HL-60 (cell line): ENCODE results near the gene PACSIN1.

Source experiments
- DNase-seq, 2 experiments: peaks; one replicate each; pipeline ENCODE4 v3.0.0-alpha.2; 2010 to 2020; ENCODE audit warnings: low read depth in 1 of 2, low spot score in 1 of 2
- H3K27ac ChIP-seq: fragments of 250-450 bp; sonication (Bioruptor Pico); replicated peaks from 2 replicates; pipeline ENCODE4 v1.5.1; 2020; ENCODE audit warnings: mild to moderate bottlenecking, moderate library complexity
- H3K27me3 ChIP-seq: fragments of 250-450 bp; sonication (Bioruptor Pico); 2 replicates; pipeline ENCODE4 v1.5.1; 2021; ENCODE audit warnings: mild to moderate bottlenecking, moderate library complexity; ENCODE audit not compliant: insufficient read depth, poor library complexity, severe bottlenecking
- H3K4me3 ChIP-seq: replicated peaks from 2 replicates; pipeline ENCODE4 v1.5.1; 2011; ENCODE audit warnings: mild to moderate bottlenecking, control low read depth, low read length; ENCODE audit not compliant: insufficient read depth
- CTCF ChIP-seq: IDR thresholded peaks from one replicate; pipeline ENCODE4 v1.5.1; 2011; ENCODE audit warnings: low read length, control low read depth, inconsistent platforms; ENCODE audit not compliant: insufficient read depth
- GABPA ChIP-seq: IDR thresholded peaks from 2 replicates; pipeline ENCODE4 v1.6.1; 2012; ENCODE audit warnings: low read depth
- POLR2AphosphoS5 ChIP-seq: IDR thresholded peaks from 2 replicates; pipeline ENCODE4 v1.6.1; 2012; ENCODE audit warnings: low read depth
- REST ChIP-seq: IDR thresholded peaks from 2 replicates; pipeline ENCODE4 v1.6.1; 2012; ENCODE audit warnings: low read depth; ENCODE audit not compliant: insufficient replicate concordance
- SPI1 ChIP-seq: IDR thresholded peaks from 2 replicates; pipeline ENCODE4 v1.6.1; 2012; ENCODE audit warnings: low read depth, mild to moderate bottlenecking, borderline replicate concordance

The PACSIN1 gene

GRCh38 chr6:34447386-34447785 lies 18.5 kb upstream of the PACSIN1 start:
- H3K27ac ChIP-seq, result no peak overlapping the region
- H3K27me3 ChIP-seq, result no peaks in the 10 kb centered on the region
- H3K4me3 ChIP-seq, result no peak overlapping the region
- TF ChIP-seq CTCF, result no peak
- no peak for TF ChIP-seq GABPA
- no peak for TF ChIP-seq SPI1
- TF ChIP-seq POLR2AphosphoS5, result no peak
- TF ChIP-seq REST, result no peak
- no peak for DNase-seq

GRCh38 chr6:34447910-34448309 lies 18.0 kb upstream of the PACSIN1 start:
- DNase-seq, result peak in 1 of 2 experiments; percentile 68
- TF ChIP-seq POLR2AphosphoS5 (no peak), SPI1 (no peak), CTCF (no peak), GABPA (no peak), REST (no peak)
- Histone ChIP-seq H3K4me3 (no peak overlapping the region), H3K27me3 (no peaks in the 10 kb centered on the region), H3K27ac (no peak overlapping the region)

GRCh38 chr6:34451192-34451591 lies 14.7 kb upstream of the PACSIN1 start:
- Histone ChIP-seq H3K4me3 (no peak overlapping the region), H3K27me3 (no peaks in the 10 kb centered on the region), H3K27ac (no peak overlapping the region)
- DNase-seq, result no peak
- TF ChIP-seq SPI1 (no peak), POLR2AphosphoS5 (no peak), REST (no peak), GABPA (no peak), CTCF (no peak)
